ENCODE measurements around the gene FSIP2. TPM values are rescaled to one million over a fixed set of nuclear protein-coding genes. Genes with fewer than 3 reads are reported as not detected.
A peak's percentile ranks its signal among the peaks of the same experiment; 100 is the strongest.

The FSIP2 gene
- total RNA-seq, 1 experiment from 2014 or later = 0.12 TPM

- POLR2A ChIA-PET = no interaction called here
- Mint-ChIP-seq H3K27me3 (ENCODE audit: insufficient read depth, unreplicated experiment) (no peaks in the 10 kb centered on the region), H3K27ac (ENCODE audit: low read depth, unreplicated experiment) (no peak overlapping the region), H3K9me3 (ENCODE audit: unreplicated experiment) (peaks cover 8% of the 10 kb centered on the region), H3K4me3 (ENCODE audit: unreplicated experiment) (no peak overlapping the region), H3K36me3 (ENCODE audit: insufficient read depth, unreplicated experiment) (no peaks in the 10 kb centered on the region), H3K4me1 (ENCODE audit: insufficient read depth, unreplicated experiment) (no peaks in the 10 kb centered on the region)
- no peak for DNase-seq (ENCODE audit: unreplicated experiment)
- CTCF ChIA-PET = interaction anchor here (0.7 kb wide), 1 partner anchor 107 kb away, joined by 4 read pairs; no protein-coding TSS in a partner anchor
- no TSS peak for BruUV-seq (replicated peaks)
- intact Hi-C loops (cut with micrococcal nuclease) = no loop called here
- TF ChIP-seq CTCF (IDR thresholded peaks at IDR 0.05; ENCODE audit: unreplicated experiment) = no peak
Observed at GRCh38 chr2:185835974-185836373, 97.4 kb downstream of the FSIP2 start.

- ChIA-PET POLR2A (no interaction called here), CTCF (no interaction called here)
- no TSS peak for BruUV-seq (replicated peaks)
- Mint-ChIP-seq H3K27ac (ENCODE audit: low read depth, unreplicated experiment) (no peak overlapping the region), H3K4me1 (ENCODE audit: insufficient read depth, unreplicated experiment) (peaks cover 7% of the 10 kb centered on the region), H3K36me3 (ENCODE audit: insufficient read depth, unreplicated experiment) (no peaks in the 10 kb centered on the region), H3K9me3 (ENCODE audit: unreplicated experiment) (no peaks in the 10 kb centered on the region), H3K4me3 (ENCODE audit: unreplicated experiment) (no peak overlapping the region), H3K27me3 (ENCODE audit: insufficient read depth, unreplicated experiment) (no peaks in the 10 kb centered on the region)
- no peak for DNase-seq (ENCODE audit: unreplicated experiment)
- intact Hi-C loops (cut with micrococcal nuclease) = no loop called here
- no peak for TF ChIP-seq CTCF (IDR thresholded peaks at IDR 0.05; ENCODE audit: unreplicated experiment)
Observed at GRCh38 chr2:185854885-185855284, 116.3 kb downstream of the FSIP2 start.

- no peak overlapping the region for H3K4me3 Mint-ChIP-seq (ENCODE audit: unreplicated experiment)
- peak overlapping the region; percentile 52 for H3K27ac Mint-ChIP-seq (ENCODE audit: low read depth, unreplicated experiment)
- CTCF ChIA-PET = no interaction called here
- no peak for TF ChIP-seq CTCF (IDR thresholded peaks at IDR 0.05; ENCODE audit: unreplicated experiment)
- POLR2A ChIA-PET = no interaction called here
- H3K27me3 Mint-ChIP-seq (ENCODE audit: insufficient read depth, unreplicated experiment) = no peaks in the 10 kb centered on the region
- intact Hi-C loops (cut with micrococcal nuclease) = no loop called here
- H3K9me3 Mint-ChIP-seq (ENCODE audit: unreplicated experiment) = no peaks in the 10 kb centered on the region
- BruUV-seq (replicated peaks) = no TSS peak
- peaks cover 7% of the 10 kb centered on the region for H3K4me1 Mint-ChIP-seq (ENCODE audit: insufficient read depth, unreplicated experiment)
- peak; percentile 2 for DNase-seq (ENCODE audit: unreplicated experiment)
- H3K36me3 Mint-ChIP-seq (ENCODE audit: insufficient read depth, unreplicated experiment) = no peaks in the 10 kb centered on the region
Observed at GRCh38 chr2:185857691-185858090, 119.1 kb downstream of the FSIP2 start.

- Mint-ChIP-seq H3K27ac (ENCODE audit: low read depth, unreplicated experiment) (no peak overlapping the region), H3K4me1 (ENCODE audit: insufficient read depth, unreplicated experiment) (peaks cover 7% of the 10 kb centered on the region), H3K4me3 (ENCODE audit: unreplicated experiment) (no peak overlapping the region), H3K27me3 (ENCODE audit: insufficient read depth, unreplicated experiment) (no peaks in the 10 kb centered on the region), H3K9me3 (ENCODE audit: unreplicated experiment) (no peaks in the 10 kb centered on the region), H3K36me3 (ENCODE audit: insufficient read depth, unreplicated experiment) (no peaks in the 10 kb centered on the region)
- no peak for TF ChIP-seq CTCF (IDR thresholded peaks at IDR 0.05; ENCODE audit: unreplicated experiment)
- DNase-seq (ENCODE audit: unreplicated experiment) = peak; percentile 54
- intact Hi-C loops (cut with micrococcal nuclease) = no loop called here
- CTCF ChIA-PET = no interaction called here
- no TSS peak for BruUV-seq (replicated peaks)
- POLR2A ChIA-PET = no interaction called here
Observed at GRCh38 chr2:185859506-185859905, 120.9 kb downstream of the FSIP2 start.

Measured in MCF 10A (cell line).